Measurements from ENCODE around the gene OR8D1.

The OR8D1 gene

DNA sequence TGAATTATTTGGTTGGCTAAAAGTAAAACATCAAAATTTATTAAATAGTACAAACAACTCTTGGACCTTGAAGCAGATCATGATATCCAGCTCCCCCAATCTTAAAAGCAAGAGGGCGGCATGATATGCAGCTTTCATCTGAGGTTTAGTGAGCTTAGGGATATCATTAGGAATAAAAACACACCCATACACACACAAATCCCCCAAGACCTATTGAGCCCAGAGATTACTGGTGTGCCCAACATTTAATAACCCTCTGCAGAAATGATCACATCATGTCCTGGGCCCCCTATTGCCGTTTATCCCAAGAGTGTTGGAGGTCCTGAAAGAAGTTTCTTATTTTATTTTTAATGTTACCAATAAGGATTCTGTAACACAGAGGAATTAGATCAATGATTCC, at the start of gene OR8D1:
Gene OR8D1 (minus strand): TSS at position 101 of the 400 bp plus-strand sequence. CDS start 3,183 bp downstream, outside the sequence.
- DNase-seq, result no peak

DNA sequence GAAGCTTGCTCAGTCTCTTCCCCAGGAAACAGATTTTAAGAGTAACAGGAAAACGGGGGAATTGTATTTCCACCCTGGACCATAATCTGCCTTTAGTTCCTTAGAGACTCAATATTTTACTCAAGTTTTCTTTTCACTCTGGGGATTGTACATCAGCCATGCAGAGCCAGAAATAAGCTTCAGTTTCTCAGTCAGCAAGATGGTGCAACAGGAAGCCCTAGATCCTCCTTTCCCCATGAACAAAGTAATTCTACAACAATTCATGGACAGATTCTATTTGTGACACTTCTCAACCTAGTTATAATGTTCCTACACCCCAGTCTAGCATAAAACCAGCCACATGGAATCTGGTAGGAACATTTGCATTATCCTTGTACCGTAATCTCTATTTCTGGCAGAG, 45.8 kb upstream of the OR8D1 start:
- DNase-seq, result no peak

DNA sequence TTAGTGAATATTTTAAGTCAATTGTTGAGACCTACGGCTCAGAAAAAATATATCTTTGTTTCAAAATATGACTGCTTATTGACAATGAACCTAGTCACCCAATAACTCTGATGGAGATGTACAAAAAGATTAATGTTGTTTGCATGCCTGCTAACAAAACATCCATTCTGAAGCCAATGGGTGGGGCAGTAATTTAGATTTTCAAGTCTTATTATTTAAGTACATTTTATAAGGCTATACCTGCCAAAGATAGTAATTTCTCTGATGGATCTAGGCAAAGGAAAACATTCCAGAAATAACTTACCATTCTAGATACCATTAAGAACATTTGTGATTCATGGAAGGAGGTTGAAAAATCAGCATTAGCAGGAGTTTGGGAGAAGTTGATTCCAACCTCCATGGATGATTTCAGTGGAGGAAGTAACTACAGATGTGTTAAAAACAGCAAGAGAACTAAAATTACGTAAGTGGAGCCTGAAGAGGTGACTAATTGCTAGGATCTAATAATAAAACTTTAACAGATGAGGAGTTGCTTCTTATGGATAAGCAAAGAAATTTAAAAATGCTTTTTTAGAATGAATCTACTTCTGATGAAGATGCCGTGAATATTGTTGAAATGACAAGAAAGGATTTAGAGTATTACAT, 32.7 kb upstream of the OR8D1 start:
- no peak for DNase-seq

DNA sequence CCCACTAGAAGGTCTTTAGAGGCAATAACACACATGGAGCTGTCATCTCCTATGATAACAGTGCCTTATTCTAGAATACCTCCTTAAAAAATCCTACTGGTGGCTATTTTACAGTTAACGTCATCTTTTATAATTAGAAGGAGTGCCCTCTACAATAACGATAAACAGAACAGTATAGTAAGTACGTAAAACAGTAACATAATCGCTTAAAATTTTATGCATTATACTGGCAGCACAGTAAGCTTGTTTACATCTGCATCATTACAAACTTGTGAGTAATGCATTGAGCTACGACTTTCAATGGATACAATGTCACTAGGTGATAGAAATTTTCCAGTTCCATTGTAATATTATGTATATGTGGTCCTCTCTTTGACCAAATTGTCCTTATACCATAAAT, 30.6 kb upstream of the OR8D1 start:
- no peak for DNase-seq

DNA sequence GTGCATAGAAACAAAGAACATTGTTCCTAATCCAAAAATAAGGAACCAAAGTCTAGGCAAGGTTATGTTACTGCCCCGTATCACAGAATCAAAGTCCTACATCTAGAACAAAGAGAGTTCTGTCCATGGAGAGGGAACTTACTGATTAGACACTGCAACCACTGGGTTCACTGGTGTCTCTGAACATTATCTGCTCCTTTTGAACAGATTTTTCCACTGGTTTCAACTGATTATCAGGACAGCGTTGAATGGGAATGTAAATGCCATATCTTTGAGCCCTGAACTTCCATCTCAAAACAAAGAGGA, 26.3 kb upstream of the OR8D1 start:
- DNase-seq, result no peak

DNA sequence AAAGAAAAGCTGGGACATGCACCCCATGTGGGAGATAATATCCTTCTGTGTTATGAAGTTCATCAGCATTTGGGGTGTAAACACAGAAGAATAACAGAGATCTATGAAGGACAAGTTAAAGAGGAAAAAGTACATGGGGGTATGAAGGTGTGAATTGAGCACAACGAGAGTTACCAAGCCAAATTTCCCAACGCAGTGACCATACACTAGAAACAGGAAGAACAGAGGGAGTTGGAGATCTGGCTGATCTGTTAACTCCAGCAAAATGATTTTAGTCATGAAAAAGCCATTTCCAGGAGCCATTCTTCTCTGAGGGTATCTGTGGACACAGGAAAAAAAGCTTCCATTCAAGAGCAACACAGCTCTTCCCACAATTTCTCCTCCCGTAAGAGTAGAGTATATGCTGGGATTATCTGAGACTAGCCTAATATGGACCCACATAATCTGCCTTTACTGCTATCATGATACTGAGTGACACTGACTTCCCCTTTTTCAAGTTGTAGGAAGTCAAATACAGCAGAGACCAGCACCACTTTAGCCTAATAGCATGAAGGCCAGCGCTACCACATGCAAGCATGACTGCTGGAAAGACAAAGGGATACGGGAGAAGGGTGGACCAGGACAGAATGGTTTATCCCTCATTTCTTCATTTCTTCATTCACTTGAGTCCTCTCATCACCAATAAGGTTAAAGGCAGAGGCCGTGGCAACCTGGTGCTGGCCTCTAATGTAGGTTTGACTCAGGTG, 25.8 kb upstream of the OR8D1 start:
- DNase-seq, result no peak

DNA sequence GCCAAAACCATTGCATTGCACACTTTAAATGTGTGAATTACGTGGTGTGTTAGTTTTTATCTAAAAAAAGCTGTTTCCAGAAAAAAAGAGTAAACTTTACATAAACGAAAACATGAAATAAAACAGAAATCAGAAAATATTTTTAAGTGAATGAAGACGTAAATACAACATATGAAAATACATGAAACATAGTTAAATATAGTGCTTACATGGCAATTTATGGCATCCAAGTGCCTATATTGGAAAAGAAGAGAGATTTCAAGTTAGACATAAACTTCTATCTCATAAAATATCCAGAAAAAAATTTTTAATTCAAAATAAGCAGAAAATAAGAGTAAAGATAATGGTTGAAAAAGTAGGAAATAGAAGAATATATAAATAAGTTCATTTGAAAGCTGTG, 18.1 kb upstream of the OR8D1 start:
- no peak for DNase-seq

DNA sequence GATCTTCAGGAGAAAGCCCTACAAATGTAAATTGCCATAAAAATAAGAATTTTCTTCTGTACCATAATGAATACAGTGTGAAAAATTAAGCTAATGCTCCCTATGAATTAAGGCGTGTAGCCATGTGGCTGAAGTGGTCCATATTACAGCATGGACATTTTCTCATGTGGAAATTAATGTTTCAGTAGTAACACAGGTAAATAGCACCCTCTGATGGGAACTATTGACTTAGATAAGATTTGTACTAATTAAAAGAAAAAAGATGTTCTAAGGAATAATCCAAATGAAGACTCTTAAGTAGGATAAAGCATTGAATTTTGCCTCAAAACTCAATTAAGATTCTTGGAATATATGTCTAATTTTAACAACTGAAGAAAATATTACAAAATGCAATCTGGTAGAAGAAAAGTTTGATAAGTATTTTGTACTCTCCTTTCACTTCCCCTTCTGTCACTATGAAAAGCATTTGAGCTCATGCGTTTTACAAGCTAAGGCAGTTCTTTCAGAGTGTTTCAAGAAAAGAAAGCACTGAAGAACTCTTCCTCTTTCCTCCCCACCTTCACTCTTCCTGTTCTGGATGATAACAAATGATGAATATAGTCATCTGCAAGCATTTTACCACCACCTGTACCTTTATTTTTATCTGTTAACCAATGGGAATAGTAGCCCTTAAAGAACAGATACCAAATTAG, 16.2 kb upstream of the OR8D1 start:
- peak; percentile 0 for DNase-seq

DNA sequence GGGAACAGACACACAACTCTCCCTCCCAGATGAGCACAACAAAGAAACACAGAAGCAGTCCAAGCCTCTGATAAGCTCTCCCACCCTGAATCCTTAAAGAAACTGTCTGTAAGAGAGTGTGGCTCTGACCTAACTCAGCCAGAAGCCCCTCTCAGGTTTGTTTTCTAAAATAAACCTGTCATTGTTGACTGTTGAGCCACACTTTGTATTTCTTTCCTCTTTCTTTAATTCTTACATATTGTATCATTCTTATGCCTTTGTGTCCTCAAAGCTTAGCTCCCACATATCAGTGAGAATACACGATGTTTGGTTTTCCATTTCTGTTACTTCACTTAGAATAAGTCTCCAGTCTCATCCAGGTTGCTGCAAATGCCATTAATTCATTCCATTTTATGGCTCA, 14.0 kb upstream of the OR8D1 start:
- no peak for DNase-seq

DNA sequence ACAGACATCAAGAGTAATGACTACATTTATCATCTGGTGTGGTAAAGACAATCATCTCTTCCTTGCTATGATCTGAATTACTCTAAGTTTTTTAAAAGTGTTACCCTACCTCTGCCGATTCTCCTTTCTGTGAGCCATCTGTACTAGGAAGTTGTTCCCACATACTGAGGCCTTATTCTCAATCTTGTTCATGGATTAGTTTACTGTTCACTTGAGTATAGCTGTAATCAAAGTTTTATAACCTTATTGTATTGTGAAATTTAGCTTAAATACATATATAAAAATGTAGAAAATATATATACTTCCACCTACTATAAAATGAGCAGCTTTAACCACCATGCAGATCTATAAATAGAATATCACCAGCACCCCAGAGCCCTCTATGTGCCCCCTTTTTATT, 8.6 kb upstream of the OR8D1 start:
- no peak for DNase-seq

DNA sequence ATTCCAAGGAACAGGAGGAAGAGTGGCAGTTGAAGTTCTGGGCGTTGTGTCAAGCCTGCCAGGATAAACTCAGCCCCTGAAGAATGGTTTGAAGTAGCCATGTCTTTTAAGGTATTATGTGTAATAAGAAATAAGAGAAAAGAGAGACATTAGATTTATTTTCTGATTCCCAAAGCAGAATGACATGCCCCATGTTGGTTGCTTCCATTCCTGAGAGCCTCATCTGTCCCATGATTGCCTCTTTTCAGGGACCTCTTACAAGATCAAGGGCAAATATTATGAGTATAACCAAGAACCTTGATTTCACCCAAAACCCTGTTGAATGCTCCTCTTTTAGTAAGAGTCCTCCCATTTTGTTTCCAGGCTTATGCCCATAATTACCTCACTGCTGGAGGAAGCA, 6.3 kb upstream of the OR8D1 start, which contains the start of gene OR8D2:
Gene OR8D2 (minus strand): TSS at position 101 of the 400 bp plus-strand sequence. CDS start 0 bp downstream, at position 101.
- DNase-seq, result no peak

DNA sequence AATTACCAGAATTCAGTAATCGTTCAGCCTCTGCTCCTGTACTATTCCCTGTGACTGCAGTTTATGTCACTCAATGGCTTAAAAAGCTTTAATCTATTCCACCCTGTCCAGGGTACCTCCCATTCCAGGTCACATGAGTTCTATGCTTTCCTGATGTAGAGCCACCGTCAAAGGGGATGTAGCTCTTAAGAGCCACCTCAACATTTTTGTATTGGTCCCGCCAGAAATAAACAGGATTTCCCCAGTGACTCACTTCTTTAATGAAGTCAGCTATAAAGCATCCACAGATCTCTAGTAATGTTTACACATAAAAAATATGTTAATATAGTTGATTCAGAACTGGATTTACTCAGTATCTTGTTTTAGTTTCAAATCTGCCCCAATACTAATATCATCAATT, 1.3 kb upstream of the OR8D1 start:
- no peak for DNase-seq

DNA sequence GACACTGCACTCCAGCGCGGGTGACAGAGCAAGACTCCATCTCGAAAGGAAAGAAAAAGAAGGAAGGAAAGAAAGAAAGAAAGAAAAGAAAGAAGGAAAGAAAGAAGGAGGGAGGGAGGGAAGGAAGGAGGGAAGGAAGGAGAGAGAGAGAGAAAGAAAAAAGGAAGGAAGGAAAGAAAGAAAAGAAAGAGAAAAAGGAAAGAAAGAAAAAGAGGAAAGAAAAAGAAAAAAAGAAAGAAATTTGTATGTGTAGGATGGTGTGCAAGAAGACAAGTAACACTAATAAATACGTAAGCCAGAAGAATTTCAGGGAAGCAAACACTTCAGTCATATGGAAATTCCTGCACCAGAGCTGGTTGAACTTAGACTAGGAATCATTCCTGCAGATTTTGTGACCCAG, 618 bp downstream of the OR8D1 start:
- DNase-seq, result no peak

DNA sequence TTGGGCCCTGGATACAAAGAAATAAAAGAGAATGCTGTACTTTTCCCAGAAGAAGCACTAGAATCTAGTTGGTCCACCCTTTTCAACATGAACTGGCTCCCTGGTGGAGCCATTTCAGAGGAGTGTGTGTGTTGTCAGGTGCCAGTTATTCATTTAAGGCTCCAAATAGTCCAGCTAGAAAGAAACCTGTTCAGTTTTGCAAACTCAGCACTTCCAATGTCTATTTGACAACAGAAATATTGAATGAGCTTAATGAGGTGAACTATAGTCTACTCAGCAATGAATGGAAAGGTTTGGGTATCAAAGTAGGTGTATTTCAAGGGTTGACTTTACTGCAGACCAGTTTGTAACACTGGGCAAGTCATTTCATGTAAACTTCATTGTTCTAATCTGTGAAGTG, 2.1 kb downstream of the OR8D1 start:
- no peak for DNase-seq

DNA sequence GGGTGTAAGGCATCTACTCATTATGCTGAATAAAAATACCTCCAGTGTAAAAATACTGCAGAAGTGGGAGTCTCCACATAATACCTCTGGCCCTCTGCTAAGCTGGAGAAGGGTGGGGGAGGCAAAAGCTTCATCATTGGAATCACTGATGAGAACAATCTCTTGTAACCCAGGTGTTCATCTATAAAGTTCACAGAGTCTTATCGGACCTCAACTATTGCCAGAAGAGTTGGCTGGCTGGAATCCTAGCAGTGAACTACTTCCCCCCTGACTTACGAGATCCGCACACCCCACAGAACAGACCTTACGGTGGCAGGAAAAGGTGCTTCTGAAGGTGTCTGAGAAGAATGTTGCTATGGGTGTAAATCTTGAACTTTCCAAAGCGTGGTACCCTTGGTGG, 2.5 kb downstream of the OR8D1 start:
- no peak for DNase-seq

DNA sequence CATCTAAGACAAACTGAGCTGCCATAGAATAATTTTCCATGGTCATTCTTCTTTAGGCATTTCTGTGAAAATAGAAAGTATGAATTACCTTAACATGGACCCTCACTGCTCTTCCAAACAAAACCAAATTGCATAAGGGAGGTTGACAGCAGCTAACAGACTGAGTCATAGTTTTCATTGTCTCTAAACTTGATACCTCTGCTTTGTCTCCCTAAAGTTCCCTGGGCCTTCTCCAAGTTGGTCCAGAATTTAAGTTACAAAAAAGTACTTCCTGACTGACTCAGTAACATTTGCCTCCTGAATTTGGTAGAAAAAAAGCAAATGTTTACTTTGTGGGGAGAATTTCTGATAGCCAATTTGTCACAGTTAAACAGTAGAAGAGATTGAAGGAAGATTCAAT, 3.0 kb downstream of the OR8D1 start:
- DNase-seq, result no peak

DNA sequence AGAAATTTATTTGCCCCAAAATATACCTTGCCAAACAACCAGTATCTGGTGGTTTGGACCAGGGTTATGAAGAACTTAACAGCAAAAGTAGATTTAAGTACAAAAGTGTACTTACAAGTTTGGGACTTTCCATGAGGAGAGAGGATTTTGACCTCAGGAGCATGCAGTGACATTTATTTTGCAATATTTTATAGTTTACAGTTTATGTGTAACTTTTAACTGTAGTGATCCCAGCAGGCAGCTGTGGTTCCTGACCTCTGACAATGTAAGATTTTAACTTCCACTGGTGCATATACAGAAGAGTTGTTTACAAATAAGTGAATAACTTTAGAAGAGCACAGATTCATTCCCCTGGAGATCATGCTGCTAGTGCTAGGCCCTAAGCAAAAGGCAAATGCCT, 6.7 kb downstream of the OR8D1 start:
- DNase-seq, result no peak

DNA sequence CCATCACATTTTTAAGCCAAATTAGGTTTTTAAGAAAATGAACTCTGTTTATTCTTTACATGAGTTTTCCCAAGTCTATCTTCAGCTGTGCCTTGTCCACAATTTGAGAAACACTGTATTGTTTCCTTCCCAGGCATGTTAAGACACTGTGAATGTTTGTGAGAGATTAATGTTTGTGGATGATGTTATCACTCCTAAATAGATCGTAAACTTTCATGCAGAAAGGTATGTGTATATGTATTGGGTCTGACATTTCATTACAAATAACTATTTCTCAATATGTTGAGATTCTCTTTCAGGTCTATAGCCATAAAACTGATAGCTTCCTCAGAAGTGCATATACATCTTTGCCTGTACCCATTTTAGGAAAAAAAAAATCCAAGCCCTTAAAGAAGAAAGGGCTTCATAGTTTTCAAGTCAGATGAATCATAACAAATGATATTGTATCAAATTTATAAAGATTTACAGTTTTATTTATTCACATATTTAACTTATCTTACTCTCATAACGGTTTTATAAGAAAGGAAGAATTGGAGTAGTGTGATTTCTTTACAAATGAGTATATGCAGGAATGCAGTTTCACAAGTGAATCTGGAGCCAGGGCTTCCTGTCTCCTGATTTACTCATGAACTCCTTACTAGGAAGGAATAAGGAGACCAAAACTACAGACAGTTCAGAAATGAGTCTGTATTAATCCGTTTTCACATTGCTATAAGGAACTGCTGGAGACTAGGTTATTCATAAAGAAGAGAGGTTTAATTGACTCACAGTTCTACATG, 11.2 kb downstream of the OR8D1 start:
- DNase-seq, result no peak

DNA sequence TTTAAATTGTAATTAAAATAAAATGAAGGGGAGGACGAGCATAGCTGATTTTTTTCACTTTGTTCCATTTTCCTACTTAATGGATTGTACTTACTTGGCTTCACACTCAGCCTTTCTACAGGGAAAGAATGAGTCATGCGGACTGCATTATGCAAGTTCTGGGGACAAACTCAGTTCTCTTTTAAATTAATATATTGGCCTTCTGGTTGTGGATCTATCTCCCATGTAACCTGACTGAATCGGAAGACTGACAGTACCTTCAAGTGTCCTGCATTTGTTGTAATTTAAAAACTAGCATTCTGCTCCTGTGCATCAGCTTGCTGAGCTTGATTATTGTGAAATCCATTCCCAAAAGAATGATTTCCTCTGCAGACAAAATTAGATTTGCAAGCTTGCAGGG, 12.2 kb downstream of the OR8D1 start:
- no peak for DNase-seq

DNA sequence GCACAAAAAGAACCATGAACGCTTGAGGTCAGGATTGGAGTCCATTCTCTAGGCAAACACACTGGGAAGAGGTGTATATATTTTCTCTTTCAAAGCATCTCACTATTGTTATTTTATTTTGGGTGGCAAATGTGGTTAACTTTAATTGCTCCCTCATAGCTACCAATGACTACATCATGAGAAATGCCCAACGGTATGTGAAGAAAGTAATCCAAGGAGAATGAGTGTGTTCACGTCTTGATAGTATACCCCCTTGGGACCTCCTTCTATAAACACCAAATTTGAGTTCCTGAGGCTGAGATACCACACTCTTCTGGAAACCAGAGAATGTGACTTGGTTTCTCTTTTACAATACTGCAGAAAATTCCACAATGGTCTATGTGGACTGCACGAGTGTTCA, 15.8 kb downstream of the OR8D1 start:
- no peak for DNase-seq

DNA sequence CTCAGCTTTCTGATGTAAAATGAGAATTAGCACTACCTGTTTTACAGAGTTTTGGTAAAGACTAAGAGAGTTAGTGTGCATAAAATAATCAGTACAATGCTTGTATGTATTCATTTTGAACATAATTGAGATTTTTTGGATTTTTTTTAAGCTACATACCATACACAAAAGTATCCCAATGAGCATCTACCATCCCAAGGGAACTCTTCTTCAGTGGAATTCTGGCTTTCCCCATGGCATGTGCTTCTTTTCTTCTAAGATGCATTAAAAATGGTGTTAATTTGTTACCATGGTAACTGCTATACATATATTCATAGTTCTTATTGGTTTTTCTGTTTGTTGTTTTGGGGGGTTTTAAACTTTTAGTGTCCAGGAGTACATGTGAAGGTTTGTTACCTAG, 17.7 kb downstream of the OR8D1 start:
- no peak for DNase-seq

DNA sequence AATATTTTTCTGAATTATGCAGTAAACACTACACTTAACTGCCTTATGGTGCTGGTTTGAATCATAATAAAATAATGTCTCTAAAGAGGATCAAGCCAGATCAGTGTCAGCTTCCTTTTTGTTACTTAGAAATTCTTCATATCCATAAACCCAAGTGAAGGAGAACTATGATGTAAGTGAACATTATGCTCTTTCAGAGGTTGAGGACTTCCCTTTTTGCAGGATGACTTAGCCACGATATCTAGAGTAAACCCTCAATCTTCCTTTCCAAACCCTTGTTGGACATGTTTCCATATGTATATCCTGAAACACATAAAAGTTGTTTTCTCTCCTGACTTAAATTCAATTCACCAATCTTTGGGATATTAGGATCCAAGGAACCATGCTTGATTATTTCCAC, 19.1 kb downstream of the OR8D1 start:
- DNase-seq, result no peak

DNA sequence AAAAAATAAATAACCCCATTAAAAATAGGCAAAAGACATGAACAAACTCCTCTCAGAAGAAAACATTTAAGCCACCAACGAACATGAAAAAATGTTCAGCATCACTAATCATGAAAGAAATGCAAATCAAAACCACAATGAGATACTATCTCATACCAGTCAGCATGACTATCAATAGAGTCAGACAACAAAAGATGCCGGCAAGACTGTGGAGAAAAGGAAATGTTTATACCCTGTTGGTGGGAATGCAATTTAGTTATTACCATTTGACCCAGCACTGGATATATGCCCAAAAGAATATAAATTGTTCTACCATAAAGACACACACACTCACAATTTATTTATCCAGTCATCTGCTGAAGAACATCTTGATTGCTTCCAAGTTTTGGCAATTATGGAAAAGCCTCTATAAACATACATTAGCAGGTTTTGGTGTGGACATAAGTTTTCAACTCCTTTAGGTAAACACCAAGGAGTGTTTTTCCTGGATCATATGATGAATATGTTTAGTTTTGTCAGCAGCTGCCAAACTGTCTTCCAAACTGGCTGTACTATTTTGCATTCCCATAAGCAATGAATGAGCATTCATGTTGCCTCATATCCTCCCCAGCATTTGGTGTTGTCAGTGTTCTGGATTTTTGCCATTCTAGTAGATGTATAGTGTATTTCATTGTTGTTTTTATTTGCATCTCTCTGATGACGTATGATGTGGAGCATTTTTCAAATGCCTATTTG, 28.0 kb downstream of the OR8D1 start:
- no peak for DNase-seq

All from midbrain (tissue), 1 donor.